ENCODE data around the gene TMEM120B.
"Not testable (repeated sequence)": the region's sequence is repeated elsewhere in the genome, so short reads cannot be mapped to it uniquely, and the experiment has no call there.

The TMEM120B gene

GRCh38 chr12:121751034-121751433, 38.5 kb downstream of the TMEM120B start:
- in situ Hi-C loops (cut with MboI; ENCODE audit: low sequenced_read_pairs, unreplicated experiment), result no loop called here
- no peak for TF ChIP-seq CTCF (IDR thresholded peaks at IDR 0.05; ENCODE audit: borderline replicate concordance, control extremely low read depth, extremely low read depth, insufficient read depth, missing control alignments)
- no peak for DNase-seq (ENCODE audit: low spot score)

- no peak for TF ChIP-seq CTCF (IDR thresholded peaks at IDR 0.05; ENCODE audit: borderline replicate concordance, control extremely low read depth, extremely low read depth, insufficient read depth, missing control alignments)
- in situ Hi-C loops (cut with MboI; ENCODE audit: low sequenced_read_pairs, unreplicated experiment), result no loop called here
These were observed 39.3 kb downstream of the TMEM120B start for GRCh38 chr12:121751749-121752351.

GRCh38 chr12:121753844-121754264, 41.3 kb downstream of the TMEM120B start:
- no peak for TF ChIP-seq CTCF (IDR thresholded peaks at IDR 0.05; ENCODE audit: borderline replicate concordance, control extremely low read depth, extremely low read depth, insufficient read depth, missing control alignments)
- in situ Hi-C loops (cut with MboI; ENCODE audit: low sequenced_read_pairs, unreplicated experiment), result no loop called here
- no peak for DNase-seq (ENCODE audit: low spot score)

More at GRCh38 chr12:121751749-121752351, 39.3 kb downstream of the TMEM120B start:
- DNase-seq (ENCODE audit: low spot score), result no peak

GRCh38 chr12:121754836-121755235, 42.3 kb downstream of the TMEM120B start:
- no peak for TF ChIP-seq CTCF (IDR thresholded peaks at IDR 0.05; ENCODE audit: borderline replicate concordance, control extremely low read depth, extremely low read depth, insufficient read depth, missing control alignments)
- in situ Hi-C loops (cut with MboI; ENCODE audit: low sequenced_read_pairs, unreplicated experiment), result no loop called here
- DNase-seq (ENCODE audit: low spot score), result no peak

GRCh38 chr12:121755591-121755990, 43.0 kb downstream of the TMEM120B start:
- TF ChIP-seq CTCF (IDR thresholded peaks at IDR 0.05; ENCODE audit: borderline replicate concordance, control extremely low read depth, extremely low read depth, insufficient read depth, missing control alignments), result no peak
- in situ Hi-C loops (cut with MboI; ENCODE audit: low sequenced_read_pairs, unreplicated experiment), result no loop called here
- DNase-seq (ENCODE audit: low spot score), result no peak

GRCh38 chr12:121758536-121758935, 46.0 kb downstream of the TMEM120B start:
- in situ Hi-C loops (cut with MboI; ENCODE audit: low sequenced_read_pairs, unreplicated experiment); DNase-seq (ENCODE audit: low spot score): not testable (repeated sequence)

GRCh38 chr12:121762269-121762668, 49.7 kb downstream of the TMEM120B start:
- DNase-seq (ENCODE audit: low spot score), result no peak
- in situ Hi-C loops (cut with MboI; ENCODE audit: low sequenced_read_pairs, unreplicated experiment), result no loop called here
- no peak for TF ChIP-seq CTCF (IDR thresholded peaks at IDR 0.05; ENCODE audit: borderline replicate concordance, control extremely low read depth, extremely low read depth, insufficient read depth, missing control alignments)

All from GM13976 (cell line).